Measurements from ENCODE around the gene PRAF2. TPM values are rescaled to one million over a fixed set of nuclear protein-coding genes. Genes with fewer than 3 reads are reported as not detected.

PRAF2 gene
- total RNA-seq (10 to 100 TPM in 1 of 5 donors, 1 to 10 TPM in 2, not detected in 2; 5.0 to 37.1 (median 5.9) TPM), polyA plus RNA-seq (10 to 100 TPM in 2 of 3 donors, 1 to 10 TPM in 1; 9.3 to 16.6 (median 10.3) TPM)
- long read RNA-seq, donor 1, transcript PRAF2-202 (3 exons, 1,334 nt) = major isoform, 6 of 8 reads
- long read RNA-seq, donor 1, partial matches to known transcripts = 0 of 8 reads
- long read RNA-seq, donor 1, other reads (novel, unspliced or antisense) = 0 of 8 reads
- long read RNA-seq, donor 2, transcript PRAF2-202 (3 exons, 1,334 nt) = major isoform, 14 of 14 reads
- long read RNA-seq, donor 2, partial matches to known transcripts = 0 of 14 reads
- long read RNA-seq, donor 2, other reads (novel, unspliced or antisense) = 0 of 14 reads
- long read RNA-seq, donor 3, transcript PRAF2-202 (3 exons, 1,334 nt) = major isoform, 7 of 7 reads
- long read RNA-seq, donor 3, partial matches to known transcripts = 0 of 7 reads
- long read RNA-seq, donor 3, other reads (novel, unspliced or antisense) = 0 of 7 reads
- long read RNA-seq, donor 4, partial matches to known transcripts = 0 of 2 reads
- long read RNA-seq, donor 4, other reads (novel, unspliced or antisense) = 0 of 2 reads
- long read RNA-seq, donor 5, transcript PRAF2-202 (3 exons, 1,334 nt) = major isoform, 28 of 30 reads
- long read RNA-seq, donor 5, partial matches to known transcripts = 0 of 30 reads
- long read RNA-seq, donor 5, other reads (novel, unspliced or antisense) = 0 of 30 reads
- long read RNA-seq, donor 6, transcript PRAF2-202 (3 exons, 1,334 nt) = major isoform, 15 of 15 reads
- long read RNA-seq, donor 6, partial matches to known transcripts = 0 of 15 reads
- long read RNA-seq, donor 6, other reads (novel, unspliced or antisense) = 0 of 15 reads
- long read RNA-seq, donor 7, transcript PRAF2-202 (3 exons, 1,334 nt) = major isoform, 24 of 24 reads
- long read RNA-seq, donor 7, partial matches to known transcripts = 0 of 24 reads
- long read RNA-seq, donor 7, other reads (novel, unspliced or antisense) = 0 of 24 reads
- long read RNA-seq, donor 8, transcript PRAF2-202 (3 exons, 1,334 nt) = major isoform, 5 of 5 reads
- long read RNA-seq, donor 8, partial matches to known transcripts = 0 of 5 reads
- long read RNA-seq, donor 8, other reads (novel, unspliced or antisense) = 0 of 5 reads
- long read RNA-seq, donor 9, transcript PRAF2-202 (3 exons, 1,334 nt) = major isoform, 18 of 18 reads
- long read RNA-seq, donor 9, partial matches to known transcripts = 0 of 18 reads
- long read RNA-seq, donor 9, other reads (novel, unspliced or antisense) = 0 of 18 reads
- long read RNA-seq, donor 10, partial matches to known transcripts = 0 of 1 reads
- long read RNA-seq, donor 10, other reads (novel, unspliced or antisense) = 0 of 1 reads

DNA sequence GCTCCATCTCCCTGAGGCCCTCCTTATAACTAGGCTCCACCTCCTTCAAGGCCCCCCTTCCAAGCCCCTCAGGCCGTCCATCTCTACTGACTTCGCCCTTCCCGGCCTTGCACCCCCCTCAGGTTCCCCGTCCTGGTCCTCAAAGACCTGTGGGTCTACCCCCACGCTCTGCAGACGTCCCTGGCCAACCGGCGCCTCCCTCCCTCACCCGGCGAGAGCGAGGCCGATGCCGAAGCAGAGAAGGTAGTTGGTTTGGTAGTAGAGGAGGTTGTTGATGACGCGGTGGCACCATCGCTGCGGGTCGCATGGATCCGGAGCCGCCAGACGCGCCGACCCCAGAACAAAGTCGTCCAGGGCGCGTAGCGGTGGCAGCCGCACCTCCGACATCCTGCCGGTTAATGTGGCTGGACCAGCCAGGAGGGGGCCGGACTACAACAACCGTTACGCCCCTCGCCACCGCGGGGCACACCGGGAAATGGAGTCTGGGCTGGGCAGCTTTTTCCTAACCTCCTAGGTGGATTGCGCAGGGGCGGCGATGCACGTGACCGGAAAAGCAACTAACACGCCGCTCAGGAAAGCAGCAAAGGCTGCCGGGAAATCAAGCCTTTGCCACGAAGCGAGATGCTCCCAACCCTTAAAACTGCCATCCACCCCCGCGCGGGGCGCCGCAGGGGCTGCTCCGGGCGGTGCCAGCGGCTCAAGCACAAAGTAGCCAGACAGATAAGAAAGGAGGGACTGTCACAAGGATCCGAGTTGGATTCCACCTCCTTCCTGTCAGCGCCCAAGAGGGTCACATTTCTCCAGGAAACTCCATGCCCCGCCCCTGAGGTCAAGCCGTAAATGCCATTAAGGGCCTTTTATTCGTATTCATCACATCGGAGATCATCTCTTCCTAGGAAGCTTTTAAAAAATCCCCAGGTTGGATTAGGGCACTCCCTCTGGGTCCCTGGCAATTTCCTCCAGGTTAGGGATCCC lies at the start of gene PRAF2:
TSS of gene PRAF2 (minus strand) at position 402 of the 975 bp plus-strand sequence. CDS start at position 387, 15 bp downstream.
- WGBS, 5 donors = 2 to 48% (median 6%) methylated on average over 35 to 61 of the region's 61 CpGs
- peaks cover 0 to 17% (median 0%) of the 10 kb centered on the region in 4 donors for H3K9me3 ChIP-seq
- TF ChIP-seq POLR2A (IDR thresholded peaks at IDR 0.05) = no peak
- TF ChIP-seq POLR2AphosphoS5 (IDR thresholded peaks at IDR 0.05) = peak; percentile 79 to 96 (median 79)
- H3K4me3 ChIP-seq = peak within 1 kb of the TSS; percentile 47 to 61 (median 59)
- intact Hi-C loops (cut with DNase I; ENCODE audit: low total_unique reads) = no loop called here
- peak within 1 kb of the TSS; percentile 64 to 84 (median 80) for H3K27ac ChIP-seq
- H3K27me3 ChIP-seq = no peaks in the 10 kb centered on the region
- peak; percentile 93 to 97 for DNase-seq
- peaks cover 0 to 35% (median 32%) of the 10 kb centered on the region in 4 donors for H3K36me3 ChIP-seq
- H3K4me1 ChIP-seq = peaks cover 0 to 42% (median 22%) of the 10 kb centered on the region in 4 donors

DNA sequence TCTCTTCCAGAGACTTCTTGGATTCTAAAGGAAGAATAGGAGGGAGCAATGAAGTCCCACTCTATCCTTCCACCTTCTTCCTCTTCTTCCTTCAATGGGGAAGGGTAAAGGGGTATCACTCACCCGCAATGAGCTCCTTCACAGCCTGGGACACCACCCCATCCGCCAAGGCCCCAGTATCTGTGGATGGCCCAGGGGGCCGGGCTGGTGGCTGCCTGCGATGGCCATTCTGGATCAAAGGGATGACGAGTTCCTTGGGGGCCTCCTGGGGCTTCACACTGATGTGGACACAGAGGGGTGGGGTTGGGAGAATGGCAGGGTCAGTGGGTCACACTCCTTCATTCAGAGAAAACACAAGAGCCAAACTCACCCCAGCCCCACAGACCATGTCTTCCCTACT lies 48.7 kb upstream of the PRAF2 start:
- Histone ChIP-seq H3K4me1 (peaks cover 0 to 19% (median 13%) of the 10 kb centered on the region in 4 donors), H3K4me3 (peak overlapping the region; percentile 65 to 81 (median 76)), H3K27ac (no peak overlapping the region), H3K27me3 (no peaks in the 10 kb centered on the region), H3K9me3 (no peaks in the 10 kb centered on the region), H3K36me3 (peaks cover 8 to 46% (median 34%) of the 10 kb centered on the region in 4 donors)
- intact Hi-C loops (cut with DNase I; ENCODE audit: low total_unique reads) = loop anchor here (10.0 kb wide), 1 partner anchor 58 kb away; no protein-coding TSS in a partner anchor
- 56 to 81% (median 73%) methylated on average over 4 to 5 of the region's 5 CpGs for WGBS, 5 donors
- DNase-seq = no peak
- TF ChIP-seq POLR2AphosphoS5 (IDR thresholded peaks at IDR 0.05) (no peak), POLR2A (IDR thresholded peaks at IDR 0.05) (no peak), EP300 (IDR thresholded peaks at IDR 0.05) (no peak)
- TF ChIP-seq, protein P1, sequence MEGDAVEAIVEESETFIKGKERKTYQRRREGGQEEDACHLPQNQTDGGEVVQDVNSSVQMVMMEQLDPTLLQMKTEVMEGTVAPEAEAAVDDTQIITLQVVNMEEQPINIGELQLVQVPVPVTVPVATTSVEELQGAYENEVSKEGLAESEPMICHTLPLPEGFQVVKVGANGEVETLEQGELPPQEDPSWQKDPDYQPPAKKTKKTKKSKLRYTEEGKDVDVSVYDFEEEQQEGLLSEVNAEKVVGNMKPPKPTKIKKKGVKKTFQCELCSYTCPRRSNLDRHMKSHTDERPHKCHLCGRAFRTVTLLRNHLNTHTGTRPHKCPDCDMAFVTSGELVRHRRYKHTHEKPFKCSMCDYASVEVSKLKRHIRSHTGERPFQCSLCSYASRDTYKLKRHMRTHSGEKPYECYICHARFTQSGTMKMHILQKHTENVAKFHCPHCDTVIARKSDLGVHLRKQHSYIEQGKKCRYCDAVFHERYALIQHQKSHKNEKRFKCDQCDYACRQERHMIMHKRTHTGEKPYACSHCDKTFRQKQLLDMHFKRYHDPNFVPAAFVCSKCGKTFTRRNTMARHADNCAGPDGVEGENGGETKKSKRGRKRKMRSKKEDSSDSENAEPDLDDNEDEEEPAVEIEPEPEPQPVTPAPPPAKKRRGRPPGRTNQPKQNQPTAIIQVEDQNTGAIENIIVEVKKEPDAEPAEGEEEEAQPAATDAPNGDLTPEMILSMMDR (IDR thresholded peaks at IDR 0.05) = no peak

- no peaks in the 10 kb centered on the region for H3K9me3 ChIP-seq
Measured at GRCh38 chrX:49120091-49120490, 46.3 kb upstream of the PRAF2 start.

More at GRCh38 chrX:49120091-49120490, 46.3 kb upstream of the PRAF2 start:
- intact Hi-C loops (cut with DNase I; ENCODE audit: low total_unique reads) = loop anchor here (10.0 kb wide), 1 partner anchor 55 kb away; no protein-coding TSS in a partner anchor
- no peak overlapping the region for H3K27ac ChIP-seq
- TF ChIP-seq POLR2A (IDR thresholded peaks at IDR 0.05) (no peak), POLR2AphosphoS5 (IDR thresholded peaks at IDR 0.05) (no peak), EP300 (IDR thresholded peaks at IDR 0.05) (no peak)
- TF ChIP-seq, protein P1 (IDR thresholded peaks at IDR 0.05) = no peak
- WGBS, 5 donors = 33 to 81% (median 62%) methylated on average over 1 of the region's 1 CpG
- DNase-seq = no peak
- H3K27me3 ChIP-seq = no peaks in the 10 kb centered on the region
- H3K36me3 ChIP-seq = peaks cover 8 to 70% (median 58%) of the 10 kb centered on the region in 4 donors
- H3K4me1 ChIP-seq = peaks cover 0 to 19% (median 13%) of the 10 kb centered on the region in 4 donors
- no peak overlapping the region for H3K4me3 ChIP-seq

All from stomach (tissue), 19 donors.